ENCODE data around the gene OSBPL8.
"Not testable (repeated sequence)": the region's sequence is repeated elsewhere in the genome, so short reads cannot be mapped to it uniquely, and the experiment has no call there.

OSBPL8 gene

DNA sequence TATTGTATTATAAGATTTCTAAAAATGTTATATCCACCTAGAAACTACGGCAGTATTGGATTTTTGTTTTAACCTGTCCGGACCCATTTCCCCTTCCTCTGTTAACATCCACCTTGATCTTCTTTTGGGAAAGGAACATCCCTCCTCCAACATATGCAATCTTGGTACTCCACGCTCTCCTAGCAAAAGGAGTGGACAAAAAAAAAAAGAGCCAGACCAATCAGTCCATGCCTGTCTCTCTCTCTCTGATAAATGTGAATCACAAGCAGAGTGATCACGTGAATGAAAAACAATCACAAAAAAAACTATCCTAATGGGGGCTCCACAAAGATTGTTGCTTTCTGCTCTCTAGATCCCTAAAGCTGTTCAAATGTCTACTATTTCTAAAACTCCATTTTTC is 27.1 kb downstream of the OSBPL8 start:
- no peak for DNase-seq (ENCODE audit: insufficient read length, low spot score)
- FAIRE-seq, result no peak

DNA sequence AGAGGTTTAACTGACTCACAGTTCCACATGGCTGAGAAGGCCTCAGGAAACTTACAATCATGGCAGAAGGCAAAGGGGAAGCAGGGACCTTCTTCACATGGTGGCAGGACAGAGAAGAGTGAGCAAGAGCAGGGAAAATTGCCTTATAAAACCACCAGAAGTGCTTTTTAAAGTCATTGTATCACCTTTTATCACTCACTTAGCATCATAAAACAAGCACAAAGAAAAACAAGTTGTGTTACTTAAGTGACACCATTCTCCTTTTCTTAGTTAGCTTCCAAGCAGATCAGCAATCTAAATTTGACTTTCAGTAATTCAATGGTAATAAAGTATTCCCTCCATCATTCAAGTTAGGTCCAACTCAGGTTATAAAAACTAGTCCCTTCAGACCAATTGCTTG is 28.5 kb downstream of the OSBPL8 start:
- FAIRE-seq (no peak), DNase-seq (ENCODE audit: insufficient read length, low spot score) (no peak)

DNA sequence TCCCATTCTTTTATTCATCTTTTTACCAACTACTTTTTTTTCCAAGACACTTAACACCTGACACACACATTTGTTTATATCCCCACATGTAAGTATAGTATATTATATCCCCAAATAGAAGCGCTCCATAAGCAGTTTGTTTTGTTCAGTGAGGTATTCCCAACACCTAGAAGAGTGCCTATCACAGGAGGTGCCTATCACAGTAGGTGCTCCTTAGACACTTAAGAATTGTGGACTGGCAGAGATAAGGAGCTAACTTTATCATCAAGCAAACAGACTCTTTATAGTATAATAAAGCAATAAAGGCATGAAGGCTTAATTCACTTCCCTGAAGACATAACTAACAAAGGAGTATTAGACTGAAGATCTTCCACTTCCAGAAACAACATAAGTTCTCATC is 29.1 kb downstream of the OSBPL8 start:
- no peak for FAIRE-seq
- DNase-seq (ENCODE audit: insufficient read length, low spot score), result no peak

DNA sequence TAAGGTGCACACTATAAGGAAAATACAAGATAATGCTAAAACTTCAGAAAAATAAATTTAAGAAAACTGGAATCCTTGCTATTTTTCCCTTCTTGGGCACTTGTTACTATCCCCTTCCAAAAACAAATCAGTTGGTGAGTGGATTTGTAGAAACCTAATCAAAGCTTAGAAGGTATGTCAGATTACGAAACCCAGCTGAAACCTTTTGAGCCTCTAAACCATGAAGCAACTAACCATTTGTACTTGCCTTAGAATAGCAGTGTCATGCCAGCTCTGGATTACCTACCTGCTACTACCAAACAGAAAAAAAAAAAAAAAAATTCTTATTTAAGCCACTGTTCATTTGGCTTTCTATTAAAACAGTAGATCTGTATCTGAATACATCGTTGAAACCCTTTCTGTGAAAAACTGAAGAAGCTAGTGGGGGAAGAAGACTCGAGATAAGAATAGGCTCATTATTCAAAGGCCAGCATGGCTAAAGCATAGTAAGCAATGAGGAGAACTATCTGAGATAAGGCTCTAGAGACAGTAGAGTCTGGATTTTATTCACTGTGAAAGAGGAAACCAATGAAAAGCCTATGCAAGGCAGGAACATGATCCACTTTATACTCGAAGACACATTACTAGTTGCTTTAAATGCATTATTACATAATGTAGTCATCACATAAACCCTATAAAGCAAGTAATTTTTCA is 30.2 kb downstream of the OSBPL8 start:
- no peak for DNase-seq (ENCODE audit: insufficient read length, low spot score)
- no peak for FAIRE-seq

DNA sequence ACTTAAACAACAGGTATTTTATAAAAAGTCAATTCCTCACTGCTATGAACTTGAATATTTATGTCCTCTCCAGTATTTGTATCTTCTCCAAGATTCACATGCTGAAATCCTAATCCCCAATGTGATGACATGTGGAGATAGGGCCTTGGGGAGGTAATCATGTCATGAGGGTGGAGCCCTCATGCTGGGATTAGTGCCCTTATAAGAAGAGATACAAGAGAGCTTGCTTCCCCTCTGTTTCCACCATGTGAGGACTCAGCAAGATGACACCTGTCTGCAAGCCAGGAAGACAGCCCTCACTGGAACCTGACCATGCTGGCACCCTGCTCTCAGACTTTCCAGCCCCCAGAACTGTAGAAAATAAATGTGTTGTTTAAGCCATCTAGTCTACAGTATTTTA is 36.2 kb downstream of the OSBPL8 start:
- FAIRE-seq (no peak), DNase-seq (ENCODE audit: insufficient read length, low spot score) (no peak)

DNA sequence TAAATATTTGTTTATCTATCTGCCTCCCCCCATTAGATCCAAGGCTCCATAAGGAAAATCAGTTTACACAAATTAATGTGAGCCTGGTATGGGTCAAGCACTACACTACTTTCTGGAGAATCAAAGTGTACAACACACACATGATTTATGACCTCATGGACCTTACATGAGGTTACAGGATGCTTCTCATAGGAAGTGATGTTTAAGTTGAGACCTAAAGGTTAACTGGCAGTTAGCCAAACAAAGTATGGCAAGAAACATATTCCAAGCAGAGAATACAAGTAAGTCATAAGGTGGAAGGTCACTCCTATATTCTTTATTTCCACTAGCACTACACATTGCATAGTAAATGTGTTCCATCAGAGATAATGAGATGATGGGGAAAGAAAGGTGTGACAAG is 39.2 kb downstream of the OSBPL8 start:
- no peak for DNase-seq (ENCODE audit: insufficient read length, low spot score)
- no peak for FAIRE-seq

DNA sequence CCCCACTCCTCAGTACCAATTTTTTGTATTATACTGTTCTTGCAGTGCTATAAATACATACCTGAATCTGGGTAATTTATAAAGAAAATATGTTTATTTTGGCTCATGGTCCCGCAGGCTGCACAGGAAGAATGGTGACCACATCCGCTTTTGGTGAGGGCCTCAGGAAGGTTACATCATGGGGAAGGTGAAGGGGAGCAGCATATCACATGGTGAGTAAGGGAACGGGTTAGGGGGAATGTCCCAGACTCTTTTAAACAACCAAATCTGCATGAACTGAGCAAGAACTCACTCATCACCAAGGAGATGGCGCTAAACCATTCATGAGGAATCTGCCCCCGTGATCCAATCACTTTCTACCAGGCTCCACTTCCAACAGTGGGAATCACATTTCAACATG is 40.0 kb downstream of the OSBPL8 start:
- DNase-seq (ENCODE audit: insufficient read length, low spot score) (no peak), FAIRE-seq (no peak)

DNA sequence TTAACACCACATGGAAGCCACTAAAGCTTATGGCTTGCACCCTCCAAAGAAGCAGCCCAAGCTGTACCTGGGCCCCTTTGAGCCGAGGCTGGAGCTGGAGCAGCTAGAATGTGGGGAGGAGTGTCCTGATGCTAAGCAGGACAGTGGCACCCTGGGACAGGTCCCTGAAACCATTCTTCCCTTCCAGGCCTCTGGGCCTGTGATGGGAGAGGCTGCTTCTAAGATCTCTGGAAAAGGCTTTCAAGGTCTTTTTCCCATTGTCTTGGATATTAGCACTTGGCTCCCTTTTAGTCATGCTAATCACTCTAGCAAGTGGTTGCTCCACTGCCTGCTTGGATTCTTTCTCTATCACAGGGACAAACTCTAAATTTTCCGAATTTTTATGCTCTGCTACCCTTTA is 40.9 kb downstream of the OSBPL8 start:
- DNase-seq (ENCODE audit: insufficient read length, low spot score), result no peak
- FAIRE-seq, result no peak

DNA sequence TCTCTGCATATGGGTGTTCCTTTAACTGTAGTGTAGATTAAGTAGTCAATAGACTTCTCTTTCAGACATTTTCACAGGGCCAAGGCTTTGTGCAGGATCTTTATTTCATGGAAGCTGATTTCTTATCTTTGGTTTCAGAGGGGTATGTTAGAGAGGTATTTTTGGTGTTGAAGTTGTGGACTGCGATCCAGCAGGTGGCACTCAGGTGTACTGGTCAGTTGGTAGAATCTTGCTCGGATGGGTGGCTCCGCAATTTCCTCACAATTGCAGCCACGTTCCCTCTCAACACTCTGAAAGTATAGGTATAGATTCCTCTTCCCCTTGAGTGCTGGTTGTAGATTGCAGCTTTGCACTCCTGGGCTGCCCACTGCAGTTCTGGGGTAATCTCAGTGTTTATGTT is 44.3 kb downstream of the OSBPL8 start:
- DNase-seq (ENCODE audit: insufficient read length, low spot score) (no peak), FAIRE-seq (no peak)

DNA sequence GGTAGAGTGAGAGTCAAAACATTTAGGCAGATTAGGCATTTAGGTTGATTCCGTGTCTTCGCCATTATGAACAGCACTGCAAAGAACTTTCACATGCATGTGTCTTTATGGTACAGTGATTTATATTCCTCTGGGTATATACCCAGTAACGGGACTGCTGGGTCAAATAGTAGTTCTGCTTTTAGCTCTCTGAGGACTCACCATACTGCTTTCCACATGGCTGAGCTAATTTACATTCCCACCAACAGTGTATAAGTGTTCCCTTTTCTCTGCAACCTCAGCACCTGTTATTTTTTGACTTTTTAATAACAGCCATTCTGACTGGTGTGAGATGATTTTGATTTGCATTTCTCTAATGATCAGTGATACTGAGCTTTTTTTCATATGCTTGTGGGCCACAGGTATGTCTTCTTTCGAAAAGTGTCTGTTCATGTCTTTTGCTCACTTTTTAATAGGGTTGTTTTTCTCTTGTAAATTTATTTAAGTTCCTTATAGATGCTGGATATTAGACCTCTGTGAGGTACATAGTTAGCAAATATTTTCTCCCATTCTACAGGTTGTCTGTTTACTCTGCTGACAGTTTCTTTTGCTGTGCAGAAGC is 48.4 kb downstream of the OSBPL8 start:
- not testable (repeated sequence) for DNase-seq (ENCODE audit: insufficient read length, low spot score); FAIRE-seq

DNA sequence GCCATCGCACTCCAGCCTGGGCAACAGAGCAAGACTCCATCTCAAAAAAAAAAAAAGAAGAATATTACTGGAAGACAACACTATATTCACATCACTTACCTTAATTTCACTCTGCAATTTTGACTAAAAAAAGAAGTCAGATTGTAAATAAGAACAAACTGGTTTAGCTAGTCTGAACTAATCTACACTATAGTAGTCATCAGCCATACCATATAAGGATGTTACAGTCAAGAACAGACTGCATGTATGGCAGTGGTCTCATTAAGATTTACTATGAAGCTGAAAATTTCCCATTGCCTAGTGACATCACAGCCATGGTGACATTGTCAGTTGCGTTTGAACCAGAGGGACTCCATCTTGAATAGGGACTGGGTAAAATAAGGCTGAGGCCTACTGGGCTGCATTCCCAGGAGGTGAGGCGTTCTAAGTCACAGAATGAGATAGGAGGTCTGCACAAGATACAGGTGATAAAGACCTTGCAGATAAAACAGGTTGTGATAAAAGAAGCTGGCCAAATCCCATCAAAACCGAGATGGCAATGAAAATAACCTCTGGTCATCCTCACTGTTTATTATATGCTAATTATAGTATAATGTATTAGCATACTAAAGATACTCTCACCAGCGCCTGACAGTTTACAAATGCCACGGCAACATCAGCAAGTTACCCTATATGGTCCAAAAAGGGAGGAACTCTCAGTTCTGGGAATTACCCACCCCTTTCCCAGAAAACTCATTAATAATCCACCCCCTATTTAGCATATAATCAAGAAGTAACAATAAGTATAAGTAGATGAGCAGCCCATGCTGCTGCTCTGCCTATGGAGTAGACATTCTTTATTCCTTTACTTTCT is 51.2 kb downstream of the OSBPL8 start:
- FAIRE-seq (no peak), DNase-seq (ENCODE audit: insufficient read length, low spot score) (no peak)

DNA sequence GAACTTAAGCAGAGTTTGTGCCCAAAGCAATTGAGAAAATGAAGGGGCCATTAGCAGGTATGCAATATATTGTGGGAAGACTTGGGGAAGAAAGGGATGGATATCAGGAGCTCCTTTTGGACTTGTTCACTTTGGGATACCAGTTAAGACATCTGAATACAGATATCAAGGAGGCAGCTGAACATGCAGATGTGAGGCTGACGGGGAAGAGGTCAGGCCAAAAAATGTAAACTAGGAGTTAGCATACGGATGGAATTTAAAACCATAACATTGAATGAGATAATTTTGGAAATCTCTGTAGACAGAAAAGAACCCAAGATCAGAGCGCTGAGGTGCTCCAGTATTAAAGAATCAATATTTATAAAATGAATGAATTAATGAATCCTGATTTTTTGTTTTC is 53.4 kb downstream of the OSBPL8 start:
- no peak for FAIRE-seq
- DNase-seq (ENCODE audit: insufficient read length, low spot score), result no peak

DNA sequence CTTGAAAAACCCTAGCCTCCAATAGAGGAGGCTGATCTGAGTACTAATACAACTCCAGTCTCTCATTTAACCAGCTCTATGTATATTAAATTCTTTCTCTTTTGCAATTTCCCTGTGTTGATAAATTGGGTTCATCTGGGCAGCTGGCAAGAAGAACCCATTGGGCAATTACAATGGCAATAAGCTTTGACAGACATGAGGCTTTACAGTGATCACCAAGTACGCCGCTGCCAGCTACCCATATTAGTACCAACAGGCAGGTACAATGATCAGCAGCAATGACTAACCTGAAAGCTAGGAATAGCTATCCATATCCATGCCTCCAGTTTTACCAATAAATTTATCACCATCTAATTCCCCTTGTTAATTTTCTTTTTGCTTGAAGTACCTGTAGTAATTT is 54.5 kb downstream of the OSBPL8 start:
- DNase-seq (ENCODE audit: insufficient read length, low spot score) (no peak), FAIRE-seq (no peak)

DNA sequence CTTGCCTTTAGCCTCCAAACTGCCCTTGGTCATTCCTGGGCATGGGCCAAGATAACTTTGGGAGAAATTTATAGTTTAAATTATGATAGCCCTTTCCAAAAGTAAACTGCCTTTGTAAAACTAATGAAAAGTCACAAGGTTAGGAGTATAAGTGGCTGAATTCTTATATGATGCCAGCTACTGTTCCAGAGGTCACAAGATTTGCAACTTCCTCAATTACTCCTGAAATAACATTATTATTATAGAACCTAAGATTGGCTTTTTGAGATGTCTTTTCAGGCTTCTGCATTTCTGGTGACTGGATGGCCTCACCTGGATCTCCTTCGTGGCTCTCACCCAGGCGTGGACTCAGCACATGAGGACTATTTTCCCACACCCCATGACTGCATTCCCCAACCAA is 55.0 kb downstream of the OSBPL8 start:
- no peak for DNase-seq (ENCODE audit: insufficient read length, low spot score)

DNA sequence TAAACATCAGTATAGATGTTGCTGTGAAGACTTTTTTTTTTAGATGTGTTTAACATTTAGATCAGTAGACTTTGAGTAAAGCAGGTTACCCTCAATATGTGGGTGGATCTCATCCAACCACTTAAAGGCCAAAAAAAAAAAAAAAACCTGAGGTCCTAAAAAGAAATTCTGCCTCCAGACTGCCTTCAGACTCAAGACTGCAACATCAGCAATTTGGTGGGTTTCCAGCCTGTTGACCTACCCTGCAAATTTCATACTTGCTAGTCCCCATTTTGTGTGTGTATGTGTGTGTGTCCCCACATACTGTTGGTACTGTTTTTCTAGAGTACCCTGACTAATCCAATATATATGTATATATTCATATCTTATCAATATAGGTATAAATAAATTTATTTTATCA is 55.6 kb downstream of the OSBPL8 start:
- DNase-seq (ENCODE audit: insufficient read length, low spot score), result no peak
- no peak for FAIRE-seq

More for the DNA sequence above, 55.0 kb downstream of the OSBPL8 start:
- FAIRE-seq, result no peak

DNA sequence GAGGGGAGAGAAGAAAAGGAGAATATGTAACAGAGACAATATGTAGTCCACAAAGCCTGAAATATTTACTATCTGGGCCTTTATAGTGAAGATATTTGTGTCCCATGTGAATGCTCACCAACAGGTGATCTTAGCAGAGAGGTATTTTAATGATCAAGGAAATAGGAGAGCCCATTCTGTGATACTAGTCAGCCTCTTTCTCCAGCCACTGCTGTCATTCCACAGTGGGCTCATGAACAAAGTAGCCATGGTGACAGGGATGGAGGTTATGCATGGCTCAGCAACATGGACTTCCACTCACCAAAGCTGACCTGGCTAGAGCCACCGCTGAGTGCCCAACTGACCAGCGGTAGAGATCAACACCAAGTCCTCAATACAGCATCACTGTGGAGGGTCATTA is 58.2 kb downstream of the OSBPL8 start:
- DNase-seq (ENCODE audit: insufficient read length, low spot score) (no peak), FAIRE-seq (no peak)

DNA sequence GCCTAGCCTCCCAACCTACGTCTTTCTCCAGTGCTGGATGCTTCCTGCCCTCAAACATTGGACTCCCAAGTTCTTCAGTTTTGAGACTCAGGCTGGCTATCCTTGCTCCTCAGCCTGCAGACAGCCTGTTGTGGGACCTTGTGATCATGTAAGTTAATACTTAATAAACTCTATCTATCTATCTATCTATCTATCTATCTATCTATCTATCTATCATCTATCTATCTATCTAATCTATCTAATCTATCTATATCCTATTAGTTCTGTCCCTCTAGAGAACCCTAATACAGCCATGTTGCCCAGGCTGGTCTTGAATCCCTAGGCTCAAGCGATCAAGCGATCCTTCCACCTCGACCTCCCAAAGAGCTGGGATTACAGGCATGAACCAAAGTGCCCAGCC is 60.4 kb downstream of the OSBPL8 start:
- not testable (repeated sequence) for FAIRE-seq; DNase-seq (ENCODE audit: insufficient read length, low spot score)

DNA sequence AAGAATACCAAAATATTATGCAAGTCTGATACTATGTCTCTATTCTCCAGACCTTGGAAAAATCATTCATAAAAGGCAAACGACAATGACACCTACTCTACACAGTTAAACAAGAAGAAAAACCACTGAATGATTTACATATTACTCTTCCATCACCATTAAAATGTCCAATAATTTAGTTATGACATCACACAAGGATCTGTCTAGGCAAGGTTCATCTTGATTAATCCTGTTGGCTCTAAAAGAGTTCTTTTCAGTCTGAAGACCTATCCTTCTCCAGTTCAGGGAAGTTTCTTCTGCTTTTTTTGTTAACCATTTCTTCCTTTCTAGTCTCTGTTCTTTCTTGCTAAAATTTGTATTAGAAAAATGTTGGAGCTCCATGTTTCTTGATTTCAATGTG is 64.0 kb downstream of the OSBPL8 start:
- FAIRE-seq (no peak), DNase-seq (ENCODE audit: insufficient read length, low spot score) (no peak)

DNA sequence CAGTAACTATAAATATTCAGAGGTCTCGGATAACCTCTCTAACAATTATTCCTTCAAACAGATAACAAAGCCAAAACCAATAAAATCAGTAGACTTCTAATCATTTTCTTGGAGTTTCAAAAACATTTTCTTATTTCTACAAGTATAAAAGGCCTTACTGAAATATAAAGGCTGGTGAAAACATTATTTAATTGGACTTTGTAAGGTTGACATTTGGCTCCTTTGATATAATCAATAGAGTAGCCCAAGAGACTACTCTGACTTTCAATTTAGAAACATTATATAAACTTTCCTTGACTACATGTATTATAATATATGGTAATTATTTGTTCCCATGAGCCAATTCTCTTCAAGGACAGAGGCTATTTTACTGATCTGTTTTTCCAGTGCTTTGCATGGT is 68.3 kb downstream of the OSBPL8 start:
- FAIRE-seq, result no peak
- DNase-seq (ENCODE audit: insufficient read length, low spot score), result no peak

DNA sequence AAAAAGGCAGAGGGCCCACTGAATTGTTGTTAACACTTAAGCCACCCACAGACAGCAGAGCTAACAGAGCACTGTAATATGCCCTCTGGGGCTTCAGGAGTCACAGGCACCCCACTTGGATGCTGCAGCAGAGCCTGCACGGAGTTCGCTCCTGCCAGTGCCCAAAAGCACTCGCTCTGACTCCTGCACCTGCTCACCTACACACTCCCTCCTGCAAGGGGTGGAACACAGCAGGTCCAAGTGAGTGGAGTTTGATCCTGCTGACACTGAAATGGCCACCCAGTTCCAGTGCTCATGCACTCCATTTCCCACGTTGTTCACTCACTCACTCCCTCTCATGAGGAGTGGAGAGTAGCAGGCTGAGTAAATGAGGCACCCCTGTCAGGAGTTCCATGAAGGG is 68.8 kb downstream of the OSBPL8 start:
- FAIRE-seq (no peak), DNase-seq (ENCODE audit: insufficient read length, low spot score) (no peak)

DNA sequence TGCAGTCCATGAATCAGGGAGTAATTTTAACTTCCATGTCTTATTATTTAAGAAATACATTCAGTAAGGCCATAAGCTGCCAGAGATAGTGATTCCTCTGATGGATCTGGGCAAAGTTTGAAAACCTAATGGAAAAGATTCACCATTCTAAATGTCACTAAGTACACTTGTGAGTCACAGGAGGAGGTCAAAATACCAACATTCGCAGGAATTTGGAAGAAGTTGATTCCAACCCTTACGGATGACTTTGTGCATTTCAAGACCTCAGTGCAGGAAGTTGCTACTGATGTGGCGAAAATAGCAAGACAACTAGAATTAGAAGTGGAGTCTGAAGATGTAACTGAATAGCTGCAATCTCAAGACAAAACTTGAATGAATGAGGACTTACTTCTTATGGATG is 69.8 kb downstream of the OSBPL8 start:
- DNase-seq (ENCODE audit: insufficient read length, low spot score) (no peak), FAIRE-seq (no peak)

DNA sequence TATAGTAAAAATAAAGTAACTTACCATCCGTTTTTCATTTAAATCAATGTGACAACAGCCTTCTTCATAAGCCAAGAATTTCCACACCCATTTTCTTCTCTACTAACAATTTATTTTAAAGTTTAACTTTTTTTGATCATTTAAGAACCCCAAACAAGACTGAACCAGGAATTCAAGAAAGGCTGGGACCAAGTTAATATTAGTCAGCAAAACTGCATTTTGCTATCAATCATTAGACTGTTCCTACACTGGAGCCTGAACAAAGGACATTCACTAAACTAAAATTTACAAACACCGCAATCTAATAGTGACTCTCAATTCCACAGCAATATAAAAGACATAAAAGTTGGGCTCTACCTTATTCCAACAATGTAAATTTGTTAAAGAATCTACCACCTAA is 73.6 kb downstream of the OSBPL8 start:
- no peak for FAIRE-seq
- DNase-seq (ENCODE audit: insufficient read length, low spot score), result no peak
